ENCODE measurements around the gene ANTKMT.
"Not testable (repeated sequence)": the region's sequence is repeated elsewhere in the genome, so short reads cannot be mapped to it uniquely, and the experiment has no call there.

The ANTKMT gene

GRCh38 chr16:707062-707538, 13.8 kb upstream of the ANTKMT start:
- no peaks in the 10 kb centered on the region for H3K36me3 ChIP-seq (ENCODE audit: control insufficient read depth, insufficient read depth, low read length)
- no peak overlapping the region for H3K9ac ChIP-seq (ENCODE audit: low read length)
- H3K4me1 ChIP-seq (ENCODE audit: control insufficient read depth, insufficient read depth, low read length): no peaks in the 10 kb centered on the region
- H3K27ac ChIP-seq (ENCODE audit: low read depth, low read length): no peak overlapping the region
- H3K27me3 ChIP-seq (ENCODE audit: control insufficient read depth, insufficient read depth, low read length): peaks cover 67% of the 10 kb centered on the region
- H3K4me3 ChIP-seq (ENCODE audit: low read length): no peak overlapping the region

- Histone ChIP-seq H3K4me1 (ENCODE audit: control insufficient read depth, insufficient read depth, low read length) (no peaks in the 10 kb centered on the region), H3K27ac (ENCODE audit: low read depth, low read length) (no peak overlapping the region), H3K27me3 (ENCODE audit: control insufficient read depth, insufficient read depth, low read length) (peaks cover 58% of the 10 kb centered on the region), H3K4me3 (ENCODE audit: low read length) (no peak overlapping the region), H3K9ac (ENCODE audit: low read length) (no peak overlapping the region), H3K36me3 (ENCODE audit: control insufficient read depth, insufficient read depth, low read length) (no peaks in the 10 kb centered on the region)
Observed at GRCh38 chr16:708019-708418, 12.9 kb upstream of the ANTKMT start.

GRCh38 chr16:708959-709358, 12.0 kb upstream of the ANTKMT start:
- H3K9ac ChIP-seq (ENCODE audit: low read length): no peak overlapping the region
- H3K36me3 ChIP-seq (ENCODE audit: control insufficient read depth, insufficient read depth, low read length): no peaks in the 10 kb centered on the region
- H3K27ac ChIP-seq (ENCODE audit: low read depth, low read length): no peak overlapping the region
- H3K27me3 ChIP-seq (ENCODE audit: control insufficient read depth, insufficient read depth, low read length): peaks cover 49% of the 10 kb centered on the region
- no peaks in the 10 kb centered on the region for H3K4me1 ChIP-seq (ENCODE audit: control insufficient read depth, insufficient read depth, low read length)
- no peak overlapping the region for H3K4me3 ChIP-seq (ENCODE audit: low read length)

GRCh38 chr16:709566-710499, 11.1 kb upstream of the ANTKMT start:
- no peak overlapping the region for H3K9ac ChIP-seq (ENCODE audit: low read length)

GRCh38 chr16:710500-711075, 10.4 kb upstream of the ANTKMT start:
- Histone ChIP-seq H3K27ac (ENCODE audit: low read depth, low read length) (no peak overlapping the region), H3K4me1 (ENCODE audit: control insufficient read depth, insufficient read depth, low read length) (no peaks in the 10 kb centered on the region), H3K4me3 (ENCODE audit: low read length) (no peak overlapping the region), H3K27me3 (ENCODE audit: control insufficient read depth, insufficient read depth, low read length) (peaks cover 41% of the 10 kb centered on the region), H3K36me3 (ENCODE audit: control insufficient read depth, insufficient read depth, low read length) (no peaks in the 10 kb centered on the region), H3K9ac (ENCODE audit: low read length) (no peak overlapping the region)

More at GRCh38 chr16:709566-710499, 11.1 kb upstream of the ANTKMT start:
- H3K27ac ChIP-seq (ENCODE audit: low read depth, low read length): no peak overlapping the region
- H3K27me3 ChIP-seq (ENCODE audit: control insufficient read depth, insufficient read depth, low read length): peaks cover 41% of the 10 kb centered on the region
- H3K4me1 ChIP-seq (ENCODE audit: control insufficient read depth, insufficient read depth, low read length): no peaks in the 10 kb centered on the region
- no peaks in the 10 kb centered on the region for H3K36me3 ChIP-seq (ENCODE audit: control insufficient read depth, insufficient read depth, low read length)
- H3K4me3 ChIP-seq (ENCODE audit: low read length): no peak overlapping the region

- Histone ChIP-seq H3K27me3 (ENCODE audit: control insufficient read depth, insufficient read depth, low read length) (peaks cover 45% of the 10 kb centered on the region), H3K4me3 (ENCODE audit: low read length) (no peak overlapping the region), H3K36me3 (ENCODE audit: control insufficient read depth, insufficient read depth, low read length) (no peaks in the 10 kb centered on the region), H3K27ac (ENCODE audit: low read depth, low read length) (no peak overlapping the region), H3K9ac (ENCODE audit: low read length) (no peak overlapping the region), H3K4me1 (ENCODE audit: control insufficient read depth, insufficient read depth, low read length) (peaks cover 4% of the 10 kb centered on the region)
Observed at GRCh38 chr16:711084-711483, 9.9 kb upstream of the ANTKMT start.

GRCh38 chr16:711548-712320, 9.2 kb upstream of the ANTKMT start:
- Histone ChIP-seq H3K27me3 (ENCODE audit: control insufficient read depth, insufficient read depth, low read length) (peaks cover 45% of the 10 kb centered on the region), H3K9ac (ENCODE audit: low read length) (no peak overlapping the region), H3K4me1 (ENCODE audit: control insufficient read depth, insufficient read depth, low read length) (peaks cover 7% of the 10 kb centered on the region), H3K36me3 (ENCODE audit: control insufficient read depth, insufficient read depth, low read length) (no peaks in the 10 kb centered on the region), H3K27ac (ENCODE audit: low read depth, low read length) (no peak overlapping the region), H3K4me3 (ENCODE audit: low read length) (no peak overlapping the region)

- H3K27me3 ChIP-seq (ENCODE audit: control insufficient read depth, insufficient read depth, low read length): peaks cover 38% of the 10 kb centered on the region
- H3K4me3 ChIP-seq (ENCODE audit: low read length); H3K4me1 ChIP-seq (ENCODE audit: control insufficient read depth, insufficient read depth, low read length); H3K27ac ChIP-seq (ENCODE audit: low read depth, low read length); H3K36me3 ChIP-seq (ENCODE audit: control insufficient read depth, insufficient read depth, low read length); H3K9ac ChIP-seq (ENCODE audit: low read length): not testable (repeated sequence)
Observed at GRCh38 chr16:712740-713250, 8.2 kb upstream of the ANTKMT start.

GRCh38 chr16:714079-714478, 6.9 kb upstream of the ANTKMT start:
- Histone ChIP-seq H3K9ac (ENCODE audit: low read length) (no peak overlapping the region), H3K27me3 (ENCODE audit: control insufficient read depth, insufficient read depth, low read length) (peaks cover 28% of the 10 kb centered on the region), H3K36me3 (ENCODE audit: control insufficient read depth, insufficient read depth, low read length) (no peaks in the 10 kb centered on the region), H3K4me3 (ENCODE audit: low read length) (no peak overlapping the region), H3K4me1 (ENCODE audit: control insufficient read depth, insufficient read depth, low read length) (peaks cover 7% of the 10 kb centered on the region), H3K27ac (ENCODE audit: low read depth, low read length) (no peak overlapping the region)

GRCh38 chr16:714558-715476, 6.1 kb upstream of the ANTKMT start, which contains the start of gene METRN:
METRN (plus strand) TSS chr16:715118; CDS start chr16:715290, 172 bp downstream.
- Histone ChIP-seq H3K4me1 (ENCODE audit: control insufficient read depth, insufficient read depth, low read length) (peaks cover 9% of the 10 kb centered on the region), H3K36me3 (ENCODE audit: control insufficient read depth, insufficient read depth, low read length) (no peaks in the 10 kb centered on the region), H3K27me3 (ENCODE audit: control insufficient read depth, insufficient read depth, low read length) (peaks cover 27% of the 10 kb centered on the region), H3K9ac (ENCODE audit: low read length) (peak within 1 kb of the TSS; percentile 21), H3K4me3 (ENCODE audit: low read length) (peak within 1 kb of the TSS; percentile 67), H3K27ac (ENCODE audit: low read depth, low read length) (no peak within 1 kb of the TSS)

GRCh38 chr16:715477-716199, 5.3 kb upstream of the ANTKMT start:
- H3K9ac ChIP-seq (ENCODE audit: low read length): peak overlapping the region; percentile 21
- H3K27me3 ChIP-seq (ENCODE audit: control insufficient read depth, insufficient read depth, low read length): peaks cover 19% of the 10 kb centered on the region
- H3K4me3 ChIP-seq (ENCODE audit: low read length): peak overlapping the region; percentile 67
- peaks cover 15% of the 10 kb centered on the region for H3K4me1 ChIP-seq (ENCODE audit: control insufficient read depth, insufficient read depth, low read length)
- H3K36me3 ChIP-seq (ENCODE audit: control insufficient read depth, insufficient read depth, low read length): no peaks in the 10 kb centered on the region
- no peak overlapping the region for H3K27ac ChIP-seq (ENCODE audit: low read depth, low read length)
